GM12878 (cell line): Measurements from ENCODE around the gene ADRA2B. TPM values are rescaled to one million over a fixed set of nuclear protein-coding genes. Genes with fewer than 3 reads are reported as not detected.

Experiments
- ATF3 ChIP-seq: IDR thresholded peaks from 2 replicates; pipeline ENCODE4 v1.6.1; 2011; ENCODE audit warnings: low read depth, mild to moderate bottlenecking, low read length, moderate library complexity, borderline replicate concordance; ENCODE audit errors: extremely low read depth
- BHLHE40 ChIP-seq, 2 experiments: fragments of 450-650 bp in 1 of 2; IDR thresholded peaks; 2 replicates each; pipeline ENCODE4 v1.6.1; 2011 to 2017; ENCODE audit warnings: low read depth in 2 of 2, borderline replicate concordance in 1 of 2, improper control_type of control experiment in 1 of 2, low read length in 1 of 2, mild to moderate bottlenecking in 1 of 2
- CHD2 ChIP-seq: IDR thresholded peaks from 2 replicates; pipeline ENCODE4 v1.6.1; 2011; ENCODE audit warnings: low read depth, low read length, improper control_type of control experiment, borderline replicate concordance
- CREM ChIP-seq: IDR thresholded peaks from 2 replicates; pipeline ENCODE4 v1.6.1; 2014; ENCODE audit warnings: antibody characterized with exemption, low read depth
- DPF2 ChIP-seq: fragments of 450-650 bp; IDR thresholded peaks from 2 replicates; pipeline ENCODE4 v1.6.1; 2017; ENCODE audit warnings: mild to moderate bottlenecking
- ETV6 ChIP-seq, 2 experiments: fragments of 450-650 bp in 1 of 2; IDR thresholded peaks in 1 of 2; conservative IDR thresholded peaks in 1 of 2; 2 replicates each; pipeline ENCODE4 v1.6.1; 2014; ENCODE audit warnings: antibody characterized with exemption in 1 of 2, borderline replicate concordance in 1 of 2, low read depth in 1 of 2, mild to moderate bottlenecking in 1 of 2, moderate library complexity in 1 of 2
- EZH2 ChIP-seq: IDR thresholded peaks from 2 replicates; pipeline ENCODE4 v1.6.1; 2012; ENCODE audit warnings: low read depth, mild to moderate bottlenecking, control low read depth, inconsistent platforms, low read length, borderline replicate concordance; ENCODE audit not compliant: control insufficient read depth
- GATAD2B ChIP-seq: fragments of 450-650 bp; conservative IDR thresholded peaks from 2 replicates; pipeline ENCODE4 v1.6.1; 2017; ENCODE audit warnings: low read depth, mild to moderate bottlenecking, moderate library complexity
- HDGF ChIP-seq: fragments of 450-650 bp; IDR thresholded peaks from 2 replicates; pipeline ENCODE4 v1.6.1; 2016; ENCODE audit warnings: antibody characterized with exemption
- MEF2B ChIP-seq: fragments of 450-650 bp; IDR thresholded peaks from 2 replicates; pipeline ENCODE4 v1.6.1; 2018; ENCODE audit warnings: mild to moderate bottlenecking, moderate library complexity; ENCODE audit not compliant: partially characterized antibody, poor library complexity, severe bottlenecking
- MTA2 ChIP-seq: fragments of 450-650 bp; IDR thresholded peaks from 2 replicates; pipeline ENCODE4 v1.6.1; 2016; ENCODE audit warnings: low read depth, mild to moderate bottlenecking, moderate library complexity
- PML ChIP-seq: IDR thresholded peaks from 2 replicates; pipeline ENCODE4 v1.6.1; 2012; ENCODE audit warnings: low read length, inconsistent platforms
- RBBP5 ChIP-seq: fragments of 200-600 bp; sonication (generic); conservative IDR thresholded peaks from 2 replicates; pipeline ENCODE4 v1.6.1; 2016
- SIN3A ChIP-seq: IDR thresholded peaks from 2 replicates; pipeline ENCODE4 v1.6.1; 2012; ENCODE audit warnings: low read depth, low read length, improper control_type of control experiment
- SKIL ChIP-seq: fragments of 450-650 bp; IDR thresholded peaks from 2 replicates; pipeline ENCODE4 v1.6.1; 2017; ENCODE audit warnings: mild to moderate bottlenecking, low read depth, inconsistent platforms; ENCODE audit not compliant: poor library complexity, severe bottlenecking
- SMAD5 ChIP-seq: IDR thresholded peaks from 2 replicates; pipeline ENCODE4 v1.6.1; 2016; ENCODE audit warnings: antibody characterized with exemption, low read depth
- SPI1 ChIP-seq: IDR thresholded peaks from 2 replicates; pipeline ENCODE4 v1.6.1; 2011; ENCODE audit warnings: low read depth, mild to moderate bottlenecking, low read length, moderate library complexity, borderline replicate concordance; ENCODE audit not compliant: insufficient read depth
- STAT3 ChIP-seq: IDR thresholded peaks from 2 replicates; pipeline ENCODE4 v1.6.1; 2011; ENCODE audit warnings: low read depth, low read length, improper control_type of control experiment
- SUZ12 ChIP-seq: fragments of 200-600 bp; sonication (generic); IDR thresholded peaks from one replicate; pipeline ENCODE4 v1.6.1; 2018; ENCODE audit warnings: antibody characterized with exemption, mild to moderate bottlenecking; ENCODE audit not compliant: unreplicated experiment
- ZNF207 ChIP-seq: fragments of 450-650 bp; IDR thresholded peaks from 2 replicates; pipeline ENCODE4 v1.6.1; 2014; ENCODE audit warnings: antibody characterized with exemption, mild to moderate bottlenecking, borderline replicate concordance
- polyA plus RNA-seq, 11 experiments: library from polyadenylated mRNA; depleted of rRNA in 4 of 11; unstranded in 6 of 11; stranded (reverse) in 5 of 11; fragments of >200 nt; fragmentation: Nextera tagmentation in 4 of 11; fragmentation: Illumina TruSeq in 1 of 11; extraction: Ambion mirVana in 4 of 11; extraction: Trizol in 1 of 11; gene quantifications; 1 replicate in 1 of 11; 2 replicates in 10 of 11; pipeline versions ENCODE4 v1.2.1 to v1.2.3, GENCODE V29; 2011 to 2016; ENCODE audit warnings: inconsistent platforms in 2 of 11, missing spikeins in 2 of 11, low read depth in 1 of 11
- total RNA-seq, 4 experiments: library from RNA; depleted of rRNA in 3 of 4; stranded (reverse); fragments of >200 nt in 3 of 4; fragmentation: Illumina TruSeq in 1 of 4; extraction: Trizol in 1 of 4; gene quantifications; 2 replicates each; pipeline versions ENCODE4 v1.2.1 to v1.2.3, GENCODE V29; 2013 to 2021
- TF ChIP-seq, protein P1 (sequence below): fragments of 450-650 bp; IDR thresholded peaks from 2 replicates; pipeline ENCODE4 v1.6.1; 2017; ENCODE audit warnings: mild to moderate bottlenecking, moderate library complexity

Gene ADRA2B
- total and polyA plus RNA-seq, 10 of the 15 experiments (the other 5 are each of a cell fraction or from before 2014, with no cell fraction given), result 0.01 to 0.10 (median 0.04) TPM; not detected in 6

- TF ChIP-seq ATF3 (no peak), SIN3A (no peak), MEF2B (peak; percentile 86), ZNF207 (peak; percentile 85; the same call in 1 of the 2 replicates), EZH2 (no peak), MTA2 (peak; percentile 86), SKIL (peak; percentile 87), CHD2 (peak; percentile 91), HDGF (peak; percentile 81; the same call in 1 of the 2 replicates), DPF2 (peak; percentile 98), SPI1 (peak; percentile 83; the same call in 1 of the 2 replicates), GATAD2B (peak; percentile 95), SUZ12 (no peak), CREM (peak; percentile 90), ETV6 (conservative IDR thresholded peaks at IDR 0.05 in 1 of 2, IDR thresholded peaks at IDR 0.05 in 1 of 2; ENCODE audit: borderline replicate concordance in 1 of 2, low read depth in 1 of 2) (no peak; a peak in 1 of 4 replicates), RBBP5 (0 out of 2 replicates have a peak, but pooled peaks have one; percentile 33), SMAD5 (no peak; the same call in 1 of the 2 replicates), BHLHE40 (IDR thresholded peaks at IDR 0.05; ENCODE audit: borderline replicate concordance in 1 of 2, low read depth in 2 of 2, low read length in 1 of 2) (peak; percentile 80 to 90), STAT3 (0 out of 2 replicates have a peak, but pooled peaks have one; percentile 75), PML (no peak)
- TF ChIP-seq, protein P1, sequence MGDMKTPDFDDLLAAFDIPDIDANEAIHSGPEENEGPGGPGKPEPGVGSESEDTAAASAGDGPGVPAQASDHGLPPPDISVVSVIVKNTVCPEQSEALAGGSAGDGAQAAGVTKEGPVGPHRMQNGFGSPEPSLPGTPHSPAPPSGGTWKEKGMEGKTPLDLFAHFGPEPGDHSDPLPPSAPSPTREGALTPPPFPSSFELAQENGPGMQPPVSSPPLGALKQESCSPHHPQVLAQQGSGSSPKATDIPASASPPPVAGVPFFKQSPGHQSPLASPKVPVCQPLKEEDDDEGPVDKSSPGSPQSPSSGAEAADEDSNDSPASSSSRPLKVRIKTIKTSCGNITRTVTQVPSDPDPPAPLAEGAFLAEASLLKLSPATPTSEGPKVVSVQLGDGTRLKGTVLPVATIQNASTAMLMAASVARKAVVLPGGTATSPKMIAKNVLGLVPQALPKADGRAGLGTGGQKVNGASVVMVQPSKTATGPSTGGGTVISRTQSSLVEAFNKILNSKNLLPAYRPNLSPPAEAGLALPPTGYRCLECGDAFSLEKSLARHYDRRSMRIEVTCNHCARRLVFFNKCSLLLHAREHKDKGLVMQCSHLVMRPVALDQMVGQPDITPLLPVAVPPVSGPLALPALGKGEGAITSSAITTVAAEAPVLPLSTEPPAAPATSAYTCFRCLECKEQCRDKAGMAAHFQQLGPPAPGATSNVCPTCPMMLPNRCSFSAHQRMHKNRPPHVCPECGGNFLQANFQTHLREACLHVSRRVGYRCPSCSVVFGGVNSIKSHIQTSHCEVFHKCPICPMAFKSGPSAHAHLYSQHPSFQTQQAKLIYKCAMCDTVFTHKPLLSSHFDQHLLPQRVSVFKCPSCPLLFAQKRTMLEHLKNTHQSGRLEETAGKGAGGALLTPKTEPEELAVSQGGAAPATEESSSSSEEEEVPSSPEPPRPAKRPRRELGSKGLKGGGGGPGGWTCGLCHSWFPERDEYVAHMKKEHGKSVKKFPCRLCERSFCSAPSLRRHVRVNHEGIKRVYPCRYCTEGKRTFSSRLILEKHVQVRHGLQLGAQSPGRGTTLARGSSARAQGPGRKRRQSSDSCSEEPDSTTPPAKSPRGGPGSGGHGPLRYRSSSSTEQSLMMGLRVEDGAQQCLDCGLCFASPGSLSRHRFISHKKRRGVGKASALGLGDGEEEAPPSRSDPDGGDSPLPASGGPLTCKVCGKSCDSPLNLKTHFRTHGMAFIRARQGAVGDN, result peak; percentile 90
Observed at GRCh38 chr2:96146153-96146880, 29.9 kb upstream of the ADRA2B start (continued).
